BE2C (cell line): ENCODE data around the gene SH3BGRL.

Source experiments
- DNase-seq: peaks from one replicate; pipeline ENCODE4 v3.0.0-alpha.2; 2020
- H3K27me3 ChIP-seq: fragments of 250-450 bp; sonication (Bioruptor Pico); 2 replicates; pipeline ENCODE4 v1.5.1; 2020; ENCODE audit warnings: mild to moderate bottlenecking
- H3K36me3 ChIP-seq: fragments of 250-450 bp; sonication (Bioruptor Pico); 2 replicates; pipeline ENCODE4 v1.5.1; 2020; ENCODE audit warnings: mild to moderate bottlenecking
- H3K4me1 ChIP-seq: fragments of 250-450 bp; sonication (Bioruptor Pico); 2 replicates; pipeline ENCODE4 v1.5.1; 2020
- H3K4me3 ChIP-seq: 2 replicates; pipeline ENCODE4 v1.5.1; 2011; ENCODE audit warnings: low read depth, low read length
- H3K9me3 ChIP-seq: fragments of 250-450 bp; sonication (Bioruptor Pico); 2 replicates; pipeline ENCODE4 v1.5.1; 2020
- TF ChIP-seq, protein P1 (sequence below): IDR thresholded peaks from 2 replicates; pipeline ENCODE4 v1.5.1; 2012; ENCODE audit warnings: mild to moderate bottlenecking, low read depth, low read length

Gene SH3BGRL

GRCh38 chrX:81261576-81261975 is 59.7 kb downstream of the SH3BGRL start:
- no peaks in the 10 kb centered on the region for H3K27me3 ChIP-seq
- no peak for DNase-seq
- H3K4me3 ChIP-seq = no peak overlapping the region
- no peaks in the 10 kb centered on the region for H3K9me3 ChIP-seq
- TF ChIP-seq, protein P1, sequence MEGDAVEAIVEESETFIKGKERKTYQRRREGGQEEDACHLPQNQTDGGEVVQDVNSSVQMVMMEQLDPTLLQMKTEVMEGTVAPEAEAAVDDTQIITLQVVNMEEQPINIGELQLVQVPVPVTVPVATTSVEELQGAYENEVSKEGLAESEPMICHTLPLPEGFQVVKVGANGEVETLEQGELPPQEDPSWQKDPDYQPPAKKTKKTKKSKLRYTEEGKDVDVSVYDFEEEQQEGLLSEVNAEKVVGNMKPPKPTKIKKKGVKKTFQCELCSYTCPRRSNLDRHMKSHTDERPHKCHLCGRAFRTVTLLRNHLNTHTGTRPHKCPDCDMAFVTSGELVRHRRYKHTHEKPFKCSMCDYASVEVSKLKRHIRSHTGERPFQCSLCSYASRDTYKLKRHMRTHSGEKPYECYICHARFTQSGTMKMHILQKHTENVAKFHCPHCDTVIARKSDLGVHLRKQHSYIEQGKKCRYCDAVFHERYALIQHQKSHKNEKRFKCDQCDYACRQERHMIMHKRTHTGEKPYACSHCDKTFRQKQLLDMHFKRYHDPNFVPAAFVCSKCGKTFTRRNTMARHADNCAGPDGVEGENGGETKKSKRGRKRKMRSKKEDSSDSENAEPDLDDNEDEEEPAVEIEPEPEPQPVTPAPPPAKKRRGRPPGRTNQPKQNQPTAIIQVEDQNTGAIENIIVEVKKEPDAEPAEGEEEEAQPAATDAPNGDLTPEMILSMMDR = no peak
- no peaks in the 10 kb centered on the region for H3K4me1 ChIP-seq
- no peaks in the 10 kb centered on the region for H3K36me3 ChIP-seq

- no peak for DNase-seq
- no peaks in the 10 kb centered on the region for H3K9me3 ChIP-seq
- TF ChIP-seq, protein P1 = no peak
- no peaks in the 10 kb centered on the region for H3K36me3 ChIP-seq
- no peaks in the 10 kb centered on the region for H3K4me1 ChIP-seq
- H3K27me3 ChIP-seq = no peaks in the 10 kb centered on the region
- no peak overlapping the region for H3K4me3 ChIP-seq
Observed at GRCh38 chrX:81263059-81263458, 61.2 kb downstream of the SH3BGRL start.

DNA sequence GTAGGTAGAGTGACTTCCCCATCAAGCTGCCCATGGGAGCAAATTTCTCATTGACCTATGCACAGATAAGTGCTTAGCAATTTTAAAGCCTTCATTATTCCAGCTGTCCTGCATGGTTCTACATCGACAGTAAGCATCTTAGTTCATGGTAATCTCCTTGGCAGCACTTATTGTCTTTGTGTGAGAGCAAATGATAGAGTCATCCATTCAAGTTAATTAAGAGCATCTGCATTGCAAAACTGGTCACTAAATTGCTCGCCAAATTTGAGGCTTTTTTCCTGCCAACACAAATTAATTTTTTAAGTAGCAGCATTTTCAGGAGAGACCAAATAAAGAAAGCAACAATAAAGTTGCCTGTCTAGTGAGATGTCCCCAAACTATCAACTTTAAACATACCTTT is 76.7 kb downstream of the SH3BGRL start:
- no peak overlapping the region for H3K4me3 ChIP-seq
- no peaks in the 10 kb centered on the region for H3K4me1 ChIP-seq
- no peaks in the 10 kb centered on the region for H3K36me3 ChIP-seq
- TF ChIP-seq, protein P1 = no peak
- no peak for DNase-seq
- no peaks in the 10 kb centered on the region for H3K9me3 ChIP-seq
- H3K27me3 ChIP-seq = no peaks in the 10 kb centered on the region

DNA sequence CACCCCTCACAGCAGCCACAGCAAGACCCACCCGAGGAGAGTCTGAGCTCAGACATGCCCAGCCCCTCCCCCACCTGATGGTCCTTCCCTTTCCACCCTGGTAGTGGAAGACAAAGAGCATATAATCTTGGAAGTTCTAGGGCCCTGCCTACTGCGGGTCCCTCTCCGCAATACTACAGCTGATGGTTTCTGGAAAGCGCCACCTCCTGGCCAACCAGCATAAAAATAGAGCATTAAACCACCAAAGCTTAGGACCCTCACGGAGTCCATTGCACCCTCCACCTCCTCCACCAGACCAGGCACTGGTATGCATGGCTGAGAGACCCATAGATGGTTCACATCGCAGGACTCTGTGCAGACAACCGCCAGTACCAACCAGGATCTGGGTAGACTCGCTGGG is 78.2 kb downstream of the SH3BGRL start:
- Histone ChIP-seq H3K36me3 (no peaks in the 10 kb centered on the region), H3K4me3 (no peak overlapping the region), H3K4me1 (no peaks in the 10 kb centered on the region), H3K9me3 (no peaks in the 10 kb centered on the region), H3K27me3 (no peaks in the 10 kb centered on the region)
- TF ChIP-seq, protein P1 = no peak; the same call in 1 of the 2 replicates
- peak; percentile 4 for DNase-seq

GRCh38 chrX:81286075-81286474 is 84.2 kb downstream of the SH3BGRL start:
- H3K4me3 ChIP-seq = no peak overlapping the region
- no peaks in the 10 kb centered on the region for H3K4me1 ChIP-seq
- TF ChIP-seq, protein P1 = no peak
- H3K36me3 ChIP-seq = no peaks in the 10 kb centered on the region
- H3K9me3 ChIP-seq = no peaks in the 10 kb centered on the region
- DNase-seq = no peak
- no peaks in the 10 kb centered on the region for H3K27me3 ChIP-seq

GRCh38 chrX:81286608-81287007 is 84.7 kb downstream of the SH3BGRL start:
- TF ChIP-seq, protein P1 = no peak
- no peak for DNase-seq
- Histone ChIP-seq H3K27me3 (no peaks in the 10 kb centered on the region), H3K4me1 (no peaks in the 10 kb centered on the region), H3K36me3 (no peaks in the 10 kb centered on the region), H3K4me3 (no peak overlapping the region), H3K9me3 (no peaks in the 10 kb centered on the region)
